ENCODE results near the gene TPM3. TPM values are rescaled to one million over a fixed set of nuclear protein-coding genes. Genes with fewer than 3 reads are reported as not detected.

The TPM3 gene
- total RNA-seq, 4 donors from 2014 or later, result 208 to 434 (median 324) TPM

DNA sequence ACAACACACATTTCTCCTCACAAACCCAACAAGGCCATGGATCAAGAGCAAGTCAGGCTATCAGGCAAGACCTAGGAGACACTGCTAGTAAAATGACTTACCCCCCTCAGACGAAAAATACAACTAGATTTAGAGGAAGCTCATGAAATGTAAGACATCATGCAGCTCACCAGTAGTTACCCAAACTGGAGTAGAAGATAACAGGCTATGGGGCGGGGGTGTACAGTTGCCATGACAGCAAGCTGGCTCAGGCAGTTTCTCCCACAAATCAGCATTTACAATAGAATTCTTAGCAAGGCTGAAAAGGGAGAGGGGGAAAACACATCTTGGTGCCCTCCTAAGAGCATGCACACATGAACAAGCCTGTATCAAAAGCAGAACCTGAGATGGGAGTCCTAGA, 13.9 kb downstream of the TPM3 start:
- WGBS, 2 donors (ENCODE audit: low coverage in 1 of 2), result 14 to 46% methylated on average over 1 to 2 of the region's 2 CpGs
- intact Hi-C loops (cut with DNase I; ENCODE audit: low total_unique reads) (no loop called here), in situ Hi-C loops (cut with MboI; ENCODE audit: low pct_ligation_motif_present in 1 of 4, low pct_unique_long_range_greater_than_20kb in 1 of 4, low sequenced_read_pairs in 3 of 4) (no loop called here)
- H3K27me3 ChIP-seq, result no peaks in the 10 kb centered on the region
- peak overlapping the region; percentile 95 to 97 (median 96) for H3K27ac ChIP-seq
- no peak for TF ChIP-seq POLR2A (IDR thresholded peaks at IDR 0.05)
- no peak for TF ChIP-seq POLR2AphosphoS5 (IDR thresholded peaks at IDR 0.05)
- TF ChIP-seq, protein P1, sequence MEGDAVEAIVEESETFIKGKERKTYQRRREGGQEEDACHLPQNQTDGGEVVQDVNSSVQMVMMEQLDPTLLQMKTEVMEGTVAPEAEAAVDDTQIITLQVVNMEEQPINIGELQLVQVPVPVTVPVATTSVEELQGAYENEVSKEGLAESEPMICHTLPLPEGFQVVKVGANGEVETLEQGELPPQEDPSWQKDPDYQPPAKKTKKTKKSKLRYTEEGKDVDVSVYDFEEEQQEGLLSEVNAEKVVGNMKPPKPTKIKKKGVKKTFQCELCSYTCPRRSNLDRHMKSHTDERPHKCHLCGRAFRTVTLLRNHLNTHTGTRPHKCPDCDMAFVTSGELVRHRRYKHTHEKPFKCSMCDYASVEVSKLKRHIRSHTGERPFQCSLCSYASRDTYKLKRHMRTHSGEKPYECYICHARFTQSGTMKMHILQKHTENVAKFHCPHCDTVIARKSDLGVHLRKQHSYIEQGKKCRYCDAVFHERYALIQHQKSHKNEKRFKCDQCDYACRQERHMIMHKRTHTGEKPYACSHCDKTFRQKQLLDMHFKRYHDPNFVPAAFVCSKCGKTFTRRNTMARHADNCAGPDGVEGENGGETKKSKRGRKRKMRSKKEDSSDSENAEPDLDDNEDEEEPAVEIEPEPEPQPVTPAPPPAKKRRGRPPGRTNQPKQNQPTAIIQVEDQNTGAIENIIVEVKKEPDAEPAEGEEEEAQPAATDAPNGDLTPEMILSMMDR (IDR thresholded peaks at IDR 0.05), result no peak
- TF ChIP-seq EP300 (IDR thresholded peaks at IDR 0.05; ENCODE audit: low read depth), result no peak
- H3K4me3 ChIP-seq, result no peak overlapping the region
- H3K4me1 ChIP-seq, result peaks cover 36 to 69% (median 66%) of the 10 kb centered on the region in 4 donors
- DNase-seq, result no peak
- peaks cover 0 to 24% (median 3%) of the 10 kb centered on the region in 4 donors for H3K36me3 ChIP-seq
- no peaks in the 10 kb centered on the region for H3K9me3 ChIP-seq

DNA sequence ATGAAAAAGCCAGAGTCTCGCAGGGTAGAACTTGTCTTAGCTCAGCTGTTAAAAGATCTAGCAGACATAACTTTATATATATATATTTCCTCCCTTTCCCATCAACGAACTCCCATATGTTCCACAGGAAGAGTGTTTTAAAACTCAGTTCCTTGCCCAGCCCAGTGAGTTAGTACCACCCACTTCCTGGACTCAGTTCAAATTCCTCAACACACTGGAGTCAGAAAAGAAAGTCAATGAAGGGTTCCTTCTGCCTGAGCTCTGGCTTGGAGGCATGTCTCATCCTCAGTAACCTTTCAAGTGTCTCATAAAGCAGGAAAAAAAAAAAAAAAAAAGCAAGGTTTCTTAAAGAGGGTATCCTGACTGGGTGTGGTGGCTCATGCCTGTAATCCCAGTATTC, 15.6 kb downstream of the TPM3 start:
- Histone ChIP-seq H3K4me3 (no peak overlapping the region), H3K9me3 (no peaks in the 10 kb centered on the region), H3K36me3 (peaks cover 0 to 41% (median 12%) of the 10 kb centered on the region in 4 donors), H3K27me3 (no peaks in the 10 kb centered on the region), H3K27ac (peak overlapping the region; percentile 61 to 96 (median 96)), H3K4me1 (peaks cover 29 to 61% (median 58%) of the 10 kb centered on the region in 4 donors)
- 17 to 36% methylated on average over 2 of the region's 2 CpGs for WGBS, 2 donors (ENCODE audit: low coverage in 1 of 2)
- in situ Hi-C loops (cut with MboI; ENCODE audit: low pct_ligation_motif_present in 1 of 4, low pct_unique_long_range_greater_than_20kb in 1 of 4, low sequenced_read_pairs in 3 of 4), result no loop called here
- TF ChIP-seq POLR2A (IDR thresholded peaks at IDR 0.05), result no peak
- peak; percentile 28 for DNase-seq
- intact Hi-C loops (cut with DNase I; ENCODE audit: low total_unique reads), result no loop called here

DNA sequence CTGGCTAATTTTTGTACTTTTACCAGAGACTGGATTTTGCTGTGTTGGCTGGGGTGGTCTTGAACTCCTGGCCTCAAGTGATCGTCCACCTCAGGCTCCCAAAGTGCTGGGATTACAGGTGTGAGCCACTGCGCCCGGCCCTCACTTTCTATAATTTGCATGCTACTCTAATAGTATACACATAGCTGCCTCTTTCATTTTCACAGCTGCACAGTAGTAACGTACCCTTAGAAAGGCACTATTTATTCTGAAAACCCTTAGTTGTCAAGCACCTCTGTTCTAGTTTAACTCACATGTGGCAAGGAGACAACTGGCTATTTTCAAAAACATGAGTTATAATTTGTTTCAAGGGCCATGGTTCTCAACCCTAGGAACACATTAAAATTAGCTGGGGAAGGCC, 17.2 kb downstream of the TPM3 start:
- Histone ChIP-seq H3K27me3 (no peaks in the 10 kb centered on the region), H3K4me1 (peaks cover 15 to 44% (median 41%) of the 10 kb centered on the region in 4 donors), H3K9me3 (no peaks in the 10 kb centered on the region), H3K27ac (no peak overlapping the region), H3K4me3 (no peak overlapping the region), H3K36me3 (peaks cover 0 to 55% (median 20%) of the 10 kb centered on the region in 4 donors)
- 56 to 88% methylated on average over 1 to 4 of the region's 4 CpGs for WGBS, 2 donors (ENCODE audit: low coverage in 1 of 2)
- DNase-seq, result no peak
- TF ChIP-seq POLR2AphosphoS5 (IDR thresholded peaks at IDR 0.05), result no peak
- intact Hi-C loops (cut with DNase I; ENCODE audit: low total_unique reads) (no loop called here), in situ Hi-C loops (cut with MboI; ENCODE audit: low pct_ligation_motif_present in 1 of 4, low pct_unique_long_range_greater_than_20kb in 1 of 4, low sequenced_read_pairs in 3 of 4) (no loop called here)

DNA sequence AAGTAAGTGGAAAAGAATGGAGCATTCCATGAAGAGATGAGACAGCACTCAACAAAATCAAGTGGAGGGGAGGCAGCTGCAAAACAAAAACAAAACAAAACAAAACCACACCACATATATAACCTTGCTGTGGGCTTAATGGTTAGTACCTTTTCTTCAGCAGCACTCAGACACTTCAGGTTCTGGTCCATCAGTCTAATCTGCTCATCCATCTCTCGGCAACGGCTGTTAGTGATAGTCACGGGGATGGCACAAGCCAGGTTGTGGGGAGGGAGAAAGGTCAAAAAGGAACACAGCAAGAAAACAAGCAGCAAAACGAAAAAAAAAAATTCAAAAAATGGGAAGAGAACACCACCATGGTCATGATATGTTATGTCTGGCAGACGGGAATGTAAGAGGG, 20.0 kb downstream of the TPM3 start:
- Histone ChIP-seq H3K27ac (no peak overlapping the region), H3K4me3 (no peak overlapping the region), H3K9me3 (no peaks in the 10 kb centered on the region), H3K27me3 (no peaks in the 10 kb centered on the region), H3K4me1 (peaks cover 0 to 16% (median 13%) of the 10 kb centered on the region in 4 donors), H3K36me3 (peaks cover 0 to 78% (median 34%) of the 10 kb centered on the region in 4 donors)
- in situ Hi-C loops (cut with MboI; ENCODE audit: low pct_ligation_motif_present in 1 of 4, low pct_unique_long_range_greater_than_20kb in 1 of 4, low sequenced_read_pairs in 3 of 4), result no loop called here
- no peak for DNase-seq
- WGBS, 2 donors (ENCODE audit: low coverage in 1 of 2), result 76 to 88% methylated on average over 3 to 5 of the region's 5 CpGs
- TF ChIP-seq EP300 (IDR thresholded peaks at IDR 0.05; ENCODE audit: low read depth), result no peak
- intact Hi-C loops (cut with DNase I; ENCODE audit: low total_unique reads), result no loop called here

DNA sequence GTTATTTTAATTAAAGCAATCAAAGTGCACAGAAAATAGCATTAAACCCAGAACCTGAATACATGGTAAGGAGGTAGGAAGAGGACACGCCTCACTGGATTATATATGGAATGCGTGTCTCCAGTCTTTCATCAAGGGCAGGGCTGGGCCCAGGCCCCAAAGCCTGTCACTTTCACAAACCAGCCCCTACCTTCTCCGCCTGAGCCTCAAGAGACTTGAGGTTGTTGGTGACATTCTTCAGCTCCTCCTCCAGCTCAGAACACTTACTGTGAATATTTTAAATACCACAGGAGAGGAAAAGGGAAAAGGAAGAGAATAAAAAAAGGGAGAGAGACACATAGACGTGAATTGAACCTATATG, 20.7 kb downstream of the TPM3 start:
- no peak overlapping the region for H3K4me3 ChIP-seq
- TF ChIP-seq POLR2A (IDR thresholded peaks at IDR 0.05) (no peak), EP300 (IDR thresholded peaks at IDR 0.05; ENCODE audit: low read depth) (no peak), POLR2AphosphoS5 (IDR thresholded peaks at IDR 0.05) (no peak)
- TF ChIP-seq, protein P1 (IDR thresholded peaks at IDR 0.05), result no peak
- H3K9me3 ChIP-seq, result no peaks in the 10 kb centered on the region
- no peak for DNase-seq
- H3K4me1 ChIP-seq, result peaks cover 0 to 9% (median 8%) of the 10 kb centered on the region in 4 donors
- no peaks in the 10 kb centered on the region for H3K27me3 ChIP-seq
- no peak overlapping the region for H3K27ac ChIP-seq
- intact Hi-C loops (cut with DNase I; ENCODE audit: low total_unique reads) (no loop called here), in situ Hi-C loops (cut with MboI; ENCODE audit: low pct_ligation_motif_present in 1 of 4, low pct_unique_long_range_greater_than_20kb in 1 of 4, low sequenced_read_pairs in 3 of 4) (no loop called here)
- 75 to 89% methylated on average over 2 to 4 of the region's 4 CpGs for WGBS, 2 donors (ENCODE audit: low coverage in 1 of 2)
- peaks cover 0 to 85% (median 37%) of the 10 kb centered on the region in 4 donors for H3K36me3 ChIP-seq

Measured in transverse colon (tissue), 4 donors.